GM18498 (cell line): Measurements from ENCODE around the gene STARD7.

Experiments used
- ATAC-seq: cut with Tn5 transposase; IDR thresholded peaks from one replicate; pipeline ENCODE4 v1.9.1; 2021; ENCODE audit warnings: mild to moderate bottlenecking, moderate library complexity; ENCODE audit not compliant: unreplicated experiment

Gene STARD7

GRCh38 chr2:96138179-96139145 lies 70.2 kb downstream of the STARD7 start, which contains the start of gene ASTL:
TSS of gene ASTL (minus strand) at chr2:96138502. CDS start at chr2:96138436, 66 bp downstream.
- no peak for ATAC-seq

- ATAC-seq = no peak
Observed at GRCh38 chr2:96137321-96138178, 71.1 kb downstream of the STARD7 start.

GRCh38 chr2:96136129-96136720 lies 72.4 kb downstream of the STARD7 start:
- no peak for ATAC-seq

GRCh38 chr2:96135621-96136020 lies 73.0 kb downstream of the STARD7 start:
- no peak for ATAC-seq

- ATAC-seq = no peak
Observed at GRCh38 chr2:96135171-96135570, 73.5 kb downstream of the STARD7 start.
